ENCODE data around the gene PIR. TPM values are rescaled to one million over a fixed set of nuclear protein-coding genes. Genes with fewer than 3 reads are reported as not detected.

Gene PIR
- total RNA-seq, 4 donors from 2014 or later = 22.1 to 56.3 (median 32.5) TPM

- H3K27ac ChIP-seq = no peak overlapping the region
- WGBS, 2 donors = 72% methylated on average over 5 of the region's 5 CpGs; no CpG with 5 or more reads in 1 of the 2 donors
- H3K4me1 ChIP-seq = peaks cover 0 to 5% (median 0%) of the 10 kb centered on the region in 3 donors
- no peaks in the 10 kb centered on the region for H3K9me3 ChIP-seq
- no peak overlapping the region for H3K4me3 ChIP-seq
- no peaks in the 10 kb centered on the region for H3K27me3 ChIP-seq
- intact Hi-C loops (cut with DNase I) = no loop called here
- TF ChIP-seq POLR2A (IDR thresholded peaks at IDR 0.05) (no peak), CTCF (IDR thresholded peaks at IDR 0.05) (no peak)
- DNase-seq = no peak
- H3K36me3 ChIP-seq = peaks cover 0 to 5% (median 0%) of the 10 kb centered on the region in 3 donors
Observed at GRCh38 chrX:15448010-15448639, 45.0 kb downstream of the PIR start.

GRCh38 chrX:15441464-15441863, 51.7 kb downstream of the PIR start:
- intact Hi-C loops (cut with DNase I) = no loop called here
- no peak overlapping the region for H3K4me3 ChIP-seq
- H3K27me3 ChIP-seq = no peaks in the 10 kb centered on the region
- 65 to 70% methylated on average over 5 of the region's 5 CpGs for WGBS, 2 donors
- DNase-seq = no peak
- H3K27ac ChIP-seq = no peak overlapping the region
- no peaks in the 10 kb centered on the region for H3K36me3 ChIP-seq
- no peaks in the 10 kb centered on the region for H3K4me1 ChIP-seq
- TF ChIP-seq CTCF (IDR thresholded peaks at IDR 0.05) (no peak), POLR2A (IDR thresholded peaks at IDR 0.05) (no peak)
- H3K9me3 ChIP-seq = no peaks in the 10 kb centered on the region

GRCh38 chrX:15438332-15438731, 54.8 kb downstream of the PIR start:
- intact Hi-C loops (cut with DNase I) = no loop called here
- no peaks in the 10 kb centered on the region for H3K9me3 ChIP-seq
- H3K4me1 ChIP-seq = no peaks in the 10 kb centered on the region
- no peak for TF ChIP-seq POLR2A (IDR thresholded peaks at IDR 0.05)
- no peak for TF ChIP-seq CTCF (IDR thresholded peaks at IDR 0.05)
- WGBS, 2 donors = 81 to 100% methylated on average over 3 of the region's 3 CpGs
- no peak for DNase-seq
- no peaks in the 10 kb centered on the region for H3K36me3 ChIP-seq
- no peak overlapping the region for H3K27ac ChIP-seq
- no peaks in the 10 kb centered on the region for H3K27me3 ChIP-seq
- no peak overlapping the region for H3K4me3 ChIP-seq

GRCh38 chrX:15437724-15438123, 55.4 kb downstream of the PIR start:
- H3K27me3 ChIP-seq = no peaks in the 10 kb centered on the region
- TF ChIP-seq POLR2A (IDR thresholded peaks at IDR 0.05) (no peak), CTCF (IDR thresholded peaks at IDR 0.05) (no peak)
- no peaks in the 10 kb centered on the region for H3K4me1 ChIP-seq
- H3K36me3 ChIP-seq = no peaks in the 10 kb centered on the region
- DNase-seq = no peak
- WGBS, 2 donors = 100% methylated on average over 1 of the region's 1 CpG
- H3K27ac ChIP-seq = no peak overlapping the region
- H3K4me3 ChIP-seq = no peak overlapping the region
- no peaks in the 10 kb centered on the region for H3K9me3 ChIP-seq
- intact Hi-C loops (cut with DNase I) = no loop called here

GRCh38 chrX:15435836-15436619, 57.1 kb downstream of the PIR start:
- Histone ChIP-seq H3K4me1 (no peaks in the 10 kb centered on the region), H3K36me3 (no peaks in the 10 kb centered on the region), H3K27me3 (no peaks in the 10 kb centered on the region), H3K27ac (no peak overlapping the region), H3K4me3 (no peak overlapping the region), H3K9me3 (no peaks in the 10 kb centered on the region)
- 42 to 54% methylated on average over 2 of the region's 2 CpGs for WGBS, 2 donors
- no peak for DNase-seq
- intact Hi-C loops (cut with DNase I) = no loop called here
- TF ChIP-seq POLR2A (IDR thresholded peaks at IDR 0.05) = no peak
